Activated CD4-positive, alpha-beta memory T cell treated with anti-CD3 and anti-CD28 coated beads for 36 hours (primary cell): ENCODE measurements around the gene NUDT14. TPM values are rescaled to one million over a fixed set of nuclear protein-coding genes. Genes with fewer than 3 reads are reported as not detected.

ENCODE experiments used
- microRNA-seq: library from miRNA; unstranded; fragments of <30 nt; microRNA quantifications from one replicate; pipeline ENCODE4 v1.2.0, GENCODE V29; 2022; ENCODE audit warnings: borderline number of aligned reads, borderline microRNAs expressed, borderline replicate concordance
- total RNA-seq, 2 experiments: library from RNA; stranded (reverse); gene quantifications; one replicate each; pipeline ENCODE4 v1.2.3, GENCODE V29; 2021

Gene NUDT14
- total RNA-seq, 2 experiments from 2014 or later: 14.7 to 14.8 TPM

Small RNA genes within 50 kb of the gene (microRNA-seq; reads per million reads assigned to microRNA genes)
- gene MIR6765: not detected

Other genes starting within 250 kb of the NUDT14 start
- under 1 TPM; 0.02 to 0.05 TPM for gene AHNAK2, start 202.9 kb downstream of the NUDT14 start, total RNA-seq
- gene CLBA1, start 195.5 kb downstream of the NUDT14 start, total RNA-seq: 1 to 10 TPM in 1 of 2 experiments, under 1 TPM in 1; 0.78 to 1.2 TPM
- gene CDCA4, start 160.2 kb downstream of the NUDT14 start, total RNA-seq: 10 to 100 TPM; 63.4 to 69.1 TPM
- gene GPR132, start 115.9 kb downstream of the NUDT14 start, total RNA-seq: 10 to 100 TPM; 33.4 to 34.2 TPM
- gene JAG2, start 12.5 kb downstream of the NUDT14 start, total RNA-seq: 1 to 10 TPM; 1.6 to 2.4 TPM
- gene BTBD6, start 67.2 kb upstream of the NUDT14 start, total RNA-seq: 10 to 100 TPM; 38.5 to 39.5 TPM
- 10 to 100 TPM; 25.5 to 27.4 TPM for gene BRF1, start 119.7 kb upstream of the NUDT14 start, total RNA-seq
- 10 to 100 TPM; 32.3 to 36.6 TPM for gene PACS2, start 133.4 kb upstream of the NUDT14 start, total RNA-seq
- under 1 TPM; 0.83 to 0.90 TPM for gene TEX22, start 217.2 kb upstream of the NUDT14 start, total RNA-seq
- 100 to 1,000 TPM; 107 to 109 TPM for gene MTA1, start 238.5 kb upstream of the NUDT14 start, total RNA-seq